ENCODE results near the gene MYO18A. TPM values are rescaled to one million over a fixed set of nuclear protein-coding genes. Genes with fewer than 3 reads are reported as not detected.

MYO18A gene
- total RNA-seq, 1 donor from 2014 or later: 45.9 TPM

DNA sequence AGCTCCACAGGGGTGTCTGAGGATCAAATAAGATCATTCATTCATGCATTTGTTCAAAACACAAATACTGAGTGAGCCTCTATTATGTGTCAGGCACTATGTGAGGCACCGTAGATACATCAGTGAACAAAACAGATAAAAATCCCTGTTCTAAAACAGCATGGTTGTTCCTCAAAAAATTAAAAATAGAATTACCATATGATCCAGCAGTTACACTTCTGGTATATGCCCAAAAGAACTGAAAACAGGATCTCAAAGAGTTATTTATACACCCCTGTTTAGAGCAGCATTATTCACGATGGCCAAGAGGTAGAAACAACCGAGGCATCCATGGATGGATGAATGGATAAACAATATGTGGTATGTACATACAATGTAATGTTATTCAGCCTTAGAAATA lies 121.8 kb downstream of the MYO18A start:
- Mint-ChIP-seq H3K27me3 (ENCODE audit: low read depth, unreplicated experiment) (peaks cover 29% of the 10 kb centered on the region), H3K4me3 (ENCODE audit: unreplicated experiment) (no peak overlapping the region), H3K36me3 (ENCODE audit: low read depth, unreplicated experiment) (no peaks in the 10 kb centered on the region), H3K4me1 (ENCODE audit: low read depth, unreplicated experiment) (peaks cover 24% of the 10 kb centered on the region), H3K27ac (ENCODE audit: unreplicated experiment) (no peak overlapping the region), H3K9me3 (ENCODE audit: unreplicated experiment) (no peaks in the 10 kb centered on the region)
- no peak overlapping the region for H3K4me2 ChIP-seq (ENCODE audit: low read length)
- H3K4me1 ChIP-seq (ENCODE audit: insufficient read depth, low read length): peaks cover 4% of the 10 kb centered on the region
- no peak overlapping the region for H3K9ac ChIP-seq (ENCODE audit: low read length)
- H3K79me2 ChIP-seq (ENCODE audit: insufficient read depth, low read length): no peaks in the 10 kb centered on the region
- no peaks in the 10 kb centered on the region for H3K9me3 ChIP-seq (ENCODE audit: insufficient read depth, low read depth, low read length)
- peaks cover 10% of the 10 kb centered on the region for H3K27me3 ChIP-seq (ENCODE audit: insufficient read depth, low read length)
- TF ChIP-seq, protein P1, sequence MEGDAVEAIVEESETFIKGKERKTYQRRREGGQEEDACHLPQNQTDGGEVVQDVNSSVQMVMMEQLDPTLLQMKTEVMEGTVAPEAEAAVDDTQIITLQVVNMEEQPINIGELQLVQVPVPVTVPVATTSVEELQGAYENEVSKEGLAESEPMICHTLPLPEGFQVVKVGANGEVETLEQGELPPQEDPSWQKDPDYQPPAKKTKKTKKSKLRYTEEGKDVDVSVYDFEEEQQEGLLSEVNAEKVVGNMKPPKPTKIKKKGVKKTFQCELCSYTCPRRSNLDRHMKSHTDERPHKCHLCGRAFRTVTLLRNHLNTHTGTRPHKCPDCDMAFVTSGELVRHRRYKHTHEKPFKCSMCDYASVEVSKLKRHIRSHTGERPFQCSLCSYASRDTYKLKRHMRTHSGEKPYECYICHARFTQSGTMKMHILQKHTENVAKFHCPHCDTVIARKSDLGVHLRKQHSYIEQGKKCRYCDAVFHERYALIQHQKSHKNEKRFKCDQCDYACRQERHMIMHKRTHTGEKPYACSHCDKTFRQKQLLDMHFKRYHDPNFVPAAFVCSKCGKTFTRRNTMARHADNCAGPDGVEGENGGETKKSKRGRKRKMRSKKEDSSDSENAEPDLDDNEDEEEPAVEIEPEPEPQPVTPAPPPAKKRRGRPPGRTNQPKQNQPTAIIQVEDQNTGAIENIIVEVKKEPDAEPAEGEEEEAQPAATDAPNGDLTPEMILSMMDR (IDR thresholded peaks at IDR 0.05; ENCODE audit: insufficient read depth, low read depth, low read length): no peak
- TF ChIP-seq EZH2 (IDR thresholded peaks at IDR 0.05; ENCODE audit: insufficient read depth, low read length): no peak
- H3K27ac ChIP-seq (ENCODE audit: low read depth, low read length): no peak overlapping the region
- no peaks in the 10 kb centered on the region for H3K36me3 ChIP-seq (ENCODE audit: insufficient read depth, low read length)
- H4K20me1 ChIP-seq (ENCODE audit: insufficient read depth, low read length): no peaks in the 10 kb centered on the region
- H2AFZ ChIP-seq (ENCODE audit: low read depth, low read length): no peak overlapping the region
- H3K4me3 ChIP-seq (ENCODE audit: insufficient read depth, low read depth, low read length): no peak overlapping the region
- no peak for DNase-seq (ENCODE audit: low read depth)
- no peak for FAIRE-seq

DNA sequence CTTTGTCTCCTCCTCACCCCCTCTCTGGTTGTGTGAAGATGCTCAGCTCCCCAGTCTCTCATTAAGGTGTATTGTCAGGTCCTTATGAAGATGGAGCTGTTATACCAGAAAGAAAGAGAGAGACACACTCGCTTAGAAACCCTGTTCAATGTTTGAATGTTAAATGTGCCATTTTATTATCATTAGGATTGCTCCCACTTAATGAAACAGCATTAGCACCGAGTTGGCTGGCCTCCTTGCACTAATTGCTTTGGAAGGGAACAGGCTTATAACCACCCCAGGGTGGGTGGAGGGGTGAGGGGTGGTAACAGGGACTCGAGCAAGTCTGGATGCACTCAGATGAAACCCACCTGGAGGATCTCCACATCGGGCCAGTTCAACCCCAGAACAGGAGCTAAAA lies 122.8 kb downstream of the MYO18A start:
- Histone ChIP-seq H2AFZ (ENCODE audit: low read depth, low read length) (no peak overlapping the region), H4K20me1 (ENCODE audit: insufficient read depth, low read length) (no peaks in the 10 kb centered on the region), H3K4me1 (ENCODE audit: insufficient read depth, low read length) (peaks cover 4% of the 10 kb centered on the region), H3K9ac (ENCODE audit: low read length) (no peak overlapping the region), H3K36me3 (ENCODE audit: insufficient read depth, low read length) (no peaks in the 10 kb centered on the region), H3K27me3 (ENCODE audit: insufficient read depth, low read length) (peaks cover 10% of the 10 kb centered on the region), H3K4me2 (ENCODE audit: low read length) (no peak overlapping the region), H3K4me3 (ENCODE audit: insufficient read depth, low read depth, low read length) (no peak overlapping the region), H3K9me3 (ENCODE audit: insufficient read depth, low read depth, low read length) (no peaks in the 10 kb centered on the region), H3K27ac (ENCODE audit: low read depth, low read length) (no peak overlapping the region), H3K79me2 (ENCODE audit: insufficient read depth, low read length) (no peaks in the 10 kb centered on the region)
- Mint-ChIP-seq H3K36me3 (ENCODE audit: low read depth, unreplicated experiment) (no peaks in the 10 kb centered on the region), H3K27me3 (ENCODE audit: low read depth, unreplicated experiment) (peaks cover 31% of the 10 kb centered on the region), H3K27ac (ENCODE audit: unreplicated experiment) (no peak overlapping the region), H3K9me3 (ENCODE audit: unreplicated experiment) (no peaks in the 10 kb centered on the region), H3K4me1 (ENCODE audit: low read depth, unreplicated experiment) (peaks cover 21% of the 10 kb centered on the region), H3K4me3 (ENCODE audit: unreplicated experiment) (no peak overlapping the region)
- no peak for DNase-seq (ENCODE audit: low read depth)
- no peak for TF ChIP-seq EZH2 (IDR thresholded peaks at IDR 0.05; ENCODE audit: insufficient read depth, low read length)
- TF ChIP-seq, protein P1 (IDR thresholded peaks at IDR 0.05; ENCODE audit: insufficient read depth, low read depth, low read length): no peak
- FAIRE-seq: no peak

DNA sequence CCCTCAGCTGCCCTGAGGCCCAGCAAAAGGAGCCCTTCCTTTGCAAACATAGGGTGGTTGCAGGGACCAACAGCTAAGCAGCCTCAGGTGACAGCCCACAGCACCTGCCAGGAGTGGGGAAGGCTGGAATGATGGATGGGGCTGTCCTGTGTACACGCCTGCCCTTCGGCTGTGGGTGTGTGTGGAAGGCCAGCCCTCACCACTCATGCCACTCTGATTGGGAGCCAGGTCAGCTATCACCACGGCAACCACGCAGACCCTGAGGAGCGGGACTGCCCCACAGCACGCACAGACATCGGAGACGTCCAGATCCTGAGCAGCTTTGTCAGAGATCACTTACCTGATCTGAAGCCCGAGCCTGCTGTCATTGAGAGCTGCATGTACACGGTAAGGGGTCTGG lies 125.4 kb downstream of the MYO18A start:
- no peak overlapping the region for H3K27ac ChIP-seq (ENCODE audit: low read depth, low read length)
- H3K27me3 Mint-ChIP-seq (ENCODE audit: low read depth, unreplicated experiment): peaks cover 35% of the 10 kb centered on the region
- no peaks in the 10 kb centered on the region for H3K9me3 ChIP-seq (ENCODE audit: insufficient read depth, low read depth, low read length)

More for the DNA sequence above, 125.4 kb downstream of the MYO18A start:
- Histone ChIP-seq H3K79me2 (ENCODE audit: insufficient read depth, low read length) (no peaks in the 10 kb centered on the region), H3K4me3 (ENCODE audit: insufficient read depth, low read depth, low read length) (no peak overlapping the region), H3K27me3 (ENCODE audit: insufficient read depth, low read length) (peaks cover 10% of the 10 kb centered on the region), H3K9ac (ENCODE audit: low read length) (no peak overlapping the region), H3K4me1 (ENCODE audit: insufficient read depth, low read length) (no peaks in the 10 kb centered on the region), H3K36me3 (ENCODE audit: insufficient read depth, low read length) (no peaks in the 10 kb centered on the region), H2AFZ (ENCODE audit: low read depth, low read length) (no peak overlapping the region), H4K20me1 (ENCODE audit: insufficient read depth, low read length) (no peaks in the 10 kb centered on the region), H3K4me2 (ENCODE audit: low read length) (no peak overlapping the region)
- FAIRE-seq: no peak
- Mint-ChIP-seq H3K4me3 (ENCODE audit: unreplicated experiment) (no peak overlapping the region), H3K4me1 (ENCODE audit: low read depth, unreplicated experiment) (peaks cover 2% of the 10 kb centered on the region), H3K36me3 (ENCODE audit: low read depth, unreplicated experiment) (no peaks in the 10 kb centered on the region), H3K27ac (ENCODE audit: unreplicated experiment) (no peak overlapping the region), H3K9me3 (ENCODE audit: unreplicated experiment) (no peaks in the 10 kb centered on the region)
- no peak for TF ChIP-seq EZH2 (IDR thresholded peaks at IDR 0.05; ENCODE audit: insufficient read depth, low read length)
- TF ChIP-seq, protein P1 (IDR thresholded peaks at IDR 0.05; ENCODE audit: insufficient read depth, low read depth, low read length): no peak
- no peak for DNase-seq (ENCODE audit: low read depth)
